ENCODE data around the gene PER3.

GRCh38 chr1:7754234-7754633 lies 29.9 kb upstream of the PER3 start:
- TF ChIP-seq CTCF (conservative IDR thresholded peaks at IDR 0.05; ENCODE audit: low read length): no peak
- no peak for TF ChIP-seq EZH2phosphoT487 (IDR thresholded peaks at IDR 0.05; ENCODE audit: borderline replicate concordance)
